Fibroblast of lung (primary cell): ENCODE data around the gene DNM3.

ENCODE experiments used
- EZH2 ChIP-seq: IDR thresholded peaks from 2 replicates; pipeline ENCODE4 v1.5.1; 2012; ENCODE audit warnings: low read length, control low read depth, mild to moderate bottlenecking; ENCODE audit errors: missing control alignments
- TF ChIP-seq, protein P1 (sequence below), 2 donors: IDR thresholded peaks in 1 of 2; conservative IDR thresholded peaks in 1 of 2; 1 replicate in 1 of 2; 2 replicates in 1 of 2; pipeline ENCODE4 v1.5.1; 2011 to 2012; ENCODE audit warnings: low read length in 2 of 2, control low read depth in 1 of 2, inconsistent platforms in 1 of 2, low read depth in 1 of 2, mild to moderate bottlenecking in 1 of 2

DNA sequence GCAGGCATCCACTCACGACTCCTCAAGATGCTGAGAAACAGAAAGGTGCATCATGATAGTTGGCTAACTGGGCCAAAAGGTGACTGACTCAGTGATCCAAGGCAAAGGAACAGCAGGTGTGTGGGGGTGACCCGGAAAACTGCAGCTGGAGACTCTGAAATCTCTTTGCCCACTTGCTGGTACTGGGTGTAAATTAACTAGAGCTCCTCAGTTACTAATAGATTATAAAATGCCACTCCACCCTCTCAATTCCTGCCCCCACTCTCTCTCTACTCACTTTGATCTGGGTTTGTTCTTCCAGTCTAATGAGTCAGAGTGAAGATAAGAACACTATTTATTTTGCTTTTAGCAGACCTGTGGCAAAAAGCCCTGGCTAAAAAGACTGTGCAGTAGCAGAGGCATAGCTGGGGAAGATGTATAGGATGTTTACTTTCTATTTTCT is 609.7 kb downstream of the DNM3 start:
- TF ChIP-seq, protein P1, sequence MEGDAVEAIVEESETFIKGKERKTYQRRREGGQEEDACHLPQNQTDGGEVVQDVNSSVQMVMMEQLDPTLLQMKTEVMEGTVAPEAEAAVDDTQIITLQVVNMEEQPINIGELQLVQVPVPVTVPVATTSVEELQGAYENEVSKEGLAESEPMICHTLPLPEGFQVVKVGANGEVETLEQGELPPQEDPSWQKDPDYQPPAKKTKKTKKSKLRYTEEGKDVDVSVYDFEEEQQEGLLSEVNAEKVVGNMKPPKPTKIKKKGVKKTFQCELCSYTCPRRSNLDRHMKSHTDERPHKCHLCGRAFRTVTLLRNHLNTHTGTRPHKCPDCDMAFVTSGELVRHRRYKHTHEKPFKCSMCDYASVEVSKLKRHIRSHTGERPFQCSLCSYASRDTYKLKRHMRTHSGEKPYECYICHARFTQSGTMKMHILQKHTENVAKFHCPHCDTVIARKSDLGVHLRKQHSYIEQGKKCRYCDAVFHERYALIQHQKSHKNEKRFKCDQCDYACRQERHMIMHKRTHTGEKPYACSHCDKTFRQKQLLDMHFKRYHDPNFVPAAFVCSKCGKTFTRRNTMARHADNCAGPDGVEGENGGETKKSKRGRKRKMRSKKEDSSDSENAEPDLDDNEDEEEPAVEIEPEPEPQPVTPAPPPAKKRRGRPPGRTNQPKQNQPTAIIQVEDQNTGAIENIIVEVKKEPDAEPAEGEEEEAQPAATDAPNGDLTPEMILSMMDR (conservative IDR thresholded peaks at IDR 0.05 in 1 of 2, IDR thresholded peaks at IDR 0.05 in 1 of 2; ENCODE audit: low read depth in 1 of 2, low read length in 2 of 2) = no peak
- no peak for TF ChIP-seq EZH2
